HepG2 (cell line): Measurements from ENCODE around the gene MAP2K6. TPM values are rescaled to one million over a fixed set of nuclear protein-coding genes. Genes with fewer than 3 reads are reported as not detected.

Source experiments
- ATAC-seq: fragments of 200-7000 bp; cut with Tn5 transposase; 3 replicates; pipeline ENCODE4 v1.9.1; 2020; ENCODE audit warnings: mild to moderate bottlenecking, moderate library complexity
- BruUV-seq: library from RNA; stranded (reverse); fragments of 400-500 nt; replicated peaks from 2 replicates; lab custom pipeline; 2021; lab: Mats Ljungman, UMichigan
- CTCF ChIA-PET: fragments of 300-600 bp; formaldehyde crosslinking; extraction: SDS; loops from one replicate; lab custom pipeline; 2021; ENCODE audit warnings: low total read pairs, inconsistent platforms, low intra/inter-chr PET ratio; lab: Yijun Ruan, JAX
- POLR2A ChIA-PET: fragments of 350-600 bp; sonication (Branson Sonifier 250); formaldehyde crosslinking; loops from one replicate; lab custom pipeline; 2020; ENCODE audit warnings: antibody characterized with exemption, inconsistent platforms; lab: Yijun Ruan, JAX
- DNase-seq: peaks from one replicate; pipeline ENCODE4 v3.0.0-alpha.2; 2015; ENCODE audit warnings: low spot score
- FAIRE-seq: peaks from 3 replicates; lab custom pipeline; 2011; peaks lifted over from hg19 to GRCh38; lab: Jason Lieb, UNC
- H2AFZ ChIP-seq: one replicate; pipeline ENCODE4 v1.6.1; 2011; ENCODE audit warnings: low read length, inconsistent platforms
- H3K27ac ChIP-seq: fragments of 300-600 bp; 3 replicates; pipeline ENCODE4 v1.8.0; 2011; ENCODE audit warnings: mixed run types, mild to moderate bottlenecking, mixed read lengths, low read length, inconsistent platforms; ENCODE audit not compliant: insufficient read depth; ENCODE audit errors: extremely low read length
- H3K27me3 ChIP-seq, 2 experiments: fragments of 200-600 bp in 1 of 2; 2 replicates in 1 of 2; 3 replicates in 1 of 2; pipeline versions ENCODE4 v1.6.0 to v1.8.0; 2011; ENCODE audit warnings: low read length in 2 of 2, mild to moderate bottlenecking in 2 of 2, moderate library complexity in 2 of 2, inconsistent platforms in 1 of 2; ENCODE audit not compliant: insufficient read depth in 2 of 2, control insufficient read depth in 1 of 2
- H3K36me3 ChIP-seq, 2 experiments: fragments of 200-600 bp in 1 of 2; replicated peaks in 1 of 2; 2 replicates in 1 of 2; 3 replicates in 1 of 2; pipeline versions ENCODE4 v1.5.1 to v1.8.0; 2011; ENCODE audit warnings: low read length in 2 of 2, inconsistent platforms in 1 of 2; ENCODE audit not compliant: insufficient read depth in 2 of 2, control insufficient read depth in 1 of 2
- H3K4me1 ChIP-seq: 2 replicates; pipeline ENCODE4 v1.5.1; 2012; ENCODE audit warnings: low read length, inconsistent platforms; ENCODE audit not compliant: insufficient read depth
- H3K4me2 ChIP-seq: 2 replicates; pipeline ENCODE4 v1.6.0; 2011; ENCODE audit warnings: low read depth, low read length, inconsistent platforms
- H3K4me3 ChIP-seq, 3 experiments: fragments of 200-600 bp in 1 of 3; sonication (generic), shearing (Covaris generic) in 1 of 3; replicated peaks in 1 of 3; 2 replicates each; pipeline ENCODE4 v1.5.1; 2011 to 2016; ENCODE audit warnings: low read length in 3 of 3, inconsistent platforms in 2 of 3, low read depth in 2 of 3, mild to moderate bottlenecking in 2 of 3, control low read depth in 1 of 3, mixed read lengths in 1 of 3; ENCODE audit not compliant: insufficient read depth in 1 of 3
- H3K79me2 ChIP-seq: one replicate; pipeline ENCODE4 v1.6.1; 2011; ENCODE audit warnings: low read length, inconsistent platforms; ENCODE audit not compliant: insufficient read depth
- H3K9ac ChIP-seq: 2 replicates; pipeline ENCODE4 v1.6.0; 2011; ENCODE audit warnings: mild to moderate bottlenecking, low read depth, low read length, inconsistent platforms; ENCODE audit not compliant: insufficient read depth
- H3K9me3 ChIP-seq: 2 replicates; pipeline ENCODE4 v1.5.1; 2012; ENCODE audit warnings: mild to moderate bottlenecking, low read length
- H4K20me1 ChIP-seq: 2 replicates; pipeline ENCODE4 v1.6.0; 2011; ENCODE audit warnings: inconsistent platforms, mild to moderate bottlenecking, low read length, moderate library complexity; ENCODE audit not compliant: insufficient read depth
- ATF7 ChIP-seq, 2 experiments: fragments of 450-650 bp in 1 of 2; sonication (generic) in 1 of 2; formaldehyde crosslinking in 1 of 2; IDR thresholded peaks; 2 replicates each; pipeline versions ENCODE4 v1.4.0 to v1.6.1; 2016 to 2020; ENCODE audit warnings: antibody characterized with exemption in 1 of 2, mild to moderate bottlenecking in 1 of 2, missing genetic modification reagents in 1 of 2
- CHCHD3 ChIP-seq: sonication (generic); formaldehyde crosslinking; IDR thresholded peaks from 2 replicates; pipeline ENCODE4 v1.8.0; 2022; ENCODE audit warnings: mild to moderate bottlenecking, missing genetic modification reagents, moderate library complexity
- DMAP1 ChIP-seq: IDR thresholded peaks from 2 replicates; pipeline ENCODE4 v1.6.1; 2016
- FIP1L1 ChIP-seq: fragments of 200-400 bp; formaldehyde crosslinking; IDR thresholded peaks from 2 replicates; pipeline ENCODE4 v1.6.1; 2018; ENCODE audit warnings: low read depth, mild to moderate bottlenecking, low read length, moderate library complexity, borderline replicate concordance; ENCODE audit not compliant: insufficient read depth
- MBNL3 ChIP-seq: fragments of 250-450 bp; sonication (Bioruptor Pico); conservative IDR thresholded peaks from 2 replicates; pipeline ENCODE4 v1.8.0; 2022; ENCODE audit warnings: mild to moderate bottlenecking, inconsistent platforms
- NONO ChIP-seq, 2 experiments: fragments of 450-650 bp in 1 of 2; sonication (generic) in 1 of 2; formaldehyde crosslinking in 1 of 2; IDR thresholded peaks in 1 of 2; conservative IDR thresholded peaks in 1 of 2; 2 replicates each; pipeline versions ENCODE4 v1.6.1 to v1.8.0; 2017 to 2022; ENCODE audit warnings: mild to moderate bottlenecking in 1 of 2, missing genetic modification reagents in 1 of 2, moderate library complexity in 1 of 2
- PPARG ChIP-seq: conservative IDR thresholded peaks from 2 replicates; pipeline ENCODE4 v1.6.1; 2016; ENCODE audit warnings: missing biosample characterization, missing genetic modification reagents
- RARG ChIP-seq: sonication (generic); formaldehyde crosslinking; IDR thresholded peaks from 2 replicates; pipeline ENCODE4 v1.4.0; 2020; ENCODE audit warnings: low read depth, mild to moderate bottlenecking, missing genetic modification reagents
- RELA ChIP-seq: sonication (generic); formaldehyde crosslinking; IDR thresholded peaks from 2 replicates; pipeline ENCODE4 v1.4.0; 2020; ENCODE audit warnings: missing genetic modification reagents
- ZFP62 ChIP-seq: sonication (generic); formaldehyde crosslinking; IDR thresholded peaks from 2 replicates; pipeline ENCODE4 v1.4.0; 2020; ENCODE audit warnings: missing genetic modification reagents
- ZNF138 ChIP-seq: sonication (generic); formaldehyde crosslinking; IDR thresholded peaks from 2 replicates; pipeline ENCODE4 v1.5.0; 2020; ENCODE audit warnings: mild to moderate bottlenecking, low read depth, missing genetic modification reagents
- ZNF570 ChIP-seq: sonication (generic); formaldehyde crosslinking; IDR thresholded peaks from 2 replicates; pipeline ENCODE4 v1.4.0; 2020; ENCODE audit warnings: mild to moderate bottlenecking, missing genetic modification reagents, borderline replicate concordance
- ZNF605 ChIP-seq: sonication (generic); formaldehyde crosslinking; IDR thresholded peaks from 2 replicates; pipeline ENCODE4 v1.8.0; 2022; ENCODE audit warnings: mild to moderate bottlenecking, missing genetic modification reagents
- ZNF749 ChIP-seq: sonication (generic); formaldehyde crosslinking; IDR thresholded peaks from 2 replicates; pipeline ENCODE4 v1.8.0; 2022; ENCODE audit warnings: mild to moderate bottlenecking, missing genetic modification reagents, moderate library complexity, borderline replicate concordance
- WGBS: methylation state at CpG from one replicate; pipeline ENCODE4 v1.1.6; 2017; ENCODE audit warnings: low lambda C conversion rate; 5-methylcytosine and 5-hydroxymethylcytosine counted together
- in situ Hi-C: cut with HindIII; loops from 2 replicates; pipeline ENCODE4 v1.10.0; 2017; ENCODE audit warnings: low pct_unique_long_range_greater_than_20kb; ENCODE audit not compliant: extremely low pct_ligation_motif_present
- intact Hi-C: fragments of 100-400 bp; cut with micrococcal nuclease; formaldehyde crosslinking; loops from one replicate; pipeline ENCODE4 v1.10.0; 2022; ENCODE audit not compliant: unreplicated experiment
- polyA plus RNA-seq, 8 experiments: library from polyadenylated mRNA; depleted of rRNA in 3 of 8; stranded (reverse) in 7 of 8; unstranded in 1 of 8; fragments of >200 nt; fragmentation: Illumina TruSeq in 4 of 8; extraction: Trizol in 4 of 8; gene quantifications; 2 replicates each; pipeline versions ENCODE4 v1.2.1 to v1.2.3, GENCODE V29; 2011 to 2016; ENCODE audit warnings: low read depth in 4 of 8, missing spikeins in 1 of 8, mixed read lengths in 1 of 8; ENCODE audit not compliant: insufficient read depth in 1 of 8
- total RNA-seq, 5 experiments: library from RNA; depleted of rRNA; stranded (reverse); fragments of >200 nt; fragmentation: Illumina TruSeq; extraction: Trizol; gene quantifications; 2 replicates each; pipeline ENCODE4 v1.2.3, GENCODE V29; 2016; ENCODE audit warnings: low read depth in 1 of 5
- TF ChIP-seq, protein P1 (sequence below), 2 experiments: fragments of 450-650 bp in 1 of 2; sonication (generic) in 1 of 2; formaldehyde crosslinking; IDR thresholded peaks; 2 replicates each; pipeline versions ENCODE4 v1.5.0 to v1.8.0; 2020 to 2022; ENCODE audit warnings: mild to moderate bottlenecking in 1 of 2, missing genetic modification reagents in 1 of 2
- TF ChIP-seq, protein P2 (sequence below): sonication (generic); formaldehyde crosslinking; IDR thresholded peaks from 2 replicates; pipeline ENCODE4 v1.5.1; 2020; ENCODE audit warnings: mild to moderate bottlenecking, missing genetic modification reagents, borderline replicate concordance
- TF ChIP-seq, protein P3 (sequence below): sonication (generic); formaldehyde crosslinking; IDR thresholded peaks from 2 replicates; pipeline ENCODE4 v1.4.0; 2020; ENCODE audit warnings: mild to moderate bottlenecking, missing genetic modification reagents

Gene MAP2K6
- total and polyA plus RNA-seq, 2 of the 13 experiments (the other 11 are each of a cell fraction or from before 2014, with no cell fraction given), result 5.1 to 33.6 TPM

DNA sequence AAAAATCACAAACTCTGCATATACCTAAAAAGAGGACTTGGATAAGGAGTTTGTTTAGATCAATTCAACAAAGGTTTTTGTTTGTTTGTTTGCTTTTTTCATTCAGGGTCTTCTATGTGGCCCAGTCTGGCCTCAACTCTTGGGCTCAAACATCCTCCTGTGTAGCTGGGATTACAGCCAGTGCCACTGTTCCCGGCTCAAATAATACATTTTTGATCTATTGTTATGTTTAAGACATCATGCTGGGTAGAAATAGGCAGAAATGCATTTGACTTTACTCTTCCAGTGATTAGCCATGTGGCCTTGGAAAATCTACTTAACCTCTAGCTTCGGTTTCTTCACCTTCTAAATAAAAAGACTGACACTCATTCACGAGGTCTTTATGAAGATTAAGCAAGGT is 11.5 kb downstream of the MAP2K6 start (continued):
- no peak for TF ChIP-seq PPARG (CRISPR knock-in tag)
- TF ChIP-seq, protein P1, sequence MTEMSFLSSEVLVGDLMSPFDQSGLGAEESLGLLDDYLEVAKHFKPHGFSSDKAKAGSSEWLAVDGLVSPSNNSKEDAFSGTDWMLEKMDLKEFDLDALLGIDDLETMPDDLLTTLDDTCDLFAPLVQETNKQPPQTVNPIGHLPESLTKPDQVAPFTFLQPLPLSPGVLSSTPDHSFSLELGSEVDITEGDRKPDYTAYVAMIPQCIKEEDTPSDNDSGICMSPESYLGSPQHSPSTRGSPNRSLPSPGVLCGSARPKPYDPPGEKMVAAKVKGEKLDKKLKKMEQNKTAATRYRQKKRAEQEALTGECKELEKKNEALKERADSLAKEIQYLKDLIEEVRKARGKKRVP (CRISPR knock-in tag; IDR thresholded peaks at IDR 0.05), result no peak
- no peak for TF ChIP-seq MBNL3 (CRISPR knock-in tag)
- no peak for TF ChIP-seq ZFP62 (CRISPR knock-in tag)
- TF ChIP-seq NONO (IDR thresholded peaks at IDR 0.05), result no peak
- no peak for TF ChIP-seq NONO (CRISPR knock-in tag; conservative IDR thresholded peaks at IDR 0.05)
- no peak for TF ChIP-seq ATF7 (IDR thresholded peaks at IDR 0.05)
- no peak for TF ChIP-seq ATF7 (CRISPR knock-in tag; IDR thresholded peaks at IDR 0.05)
- no peak for TF ChIP-seq ZNF138
- no peak for TF ChIP-seq FIP1L1
- no peak for TF ChIP-seq DMAP1 (CRISPR knock-in tag)
- TF ChIP-seq, all 625 proteins: peak for 0

DNA sequence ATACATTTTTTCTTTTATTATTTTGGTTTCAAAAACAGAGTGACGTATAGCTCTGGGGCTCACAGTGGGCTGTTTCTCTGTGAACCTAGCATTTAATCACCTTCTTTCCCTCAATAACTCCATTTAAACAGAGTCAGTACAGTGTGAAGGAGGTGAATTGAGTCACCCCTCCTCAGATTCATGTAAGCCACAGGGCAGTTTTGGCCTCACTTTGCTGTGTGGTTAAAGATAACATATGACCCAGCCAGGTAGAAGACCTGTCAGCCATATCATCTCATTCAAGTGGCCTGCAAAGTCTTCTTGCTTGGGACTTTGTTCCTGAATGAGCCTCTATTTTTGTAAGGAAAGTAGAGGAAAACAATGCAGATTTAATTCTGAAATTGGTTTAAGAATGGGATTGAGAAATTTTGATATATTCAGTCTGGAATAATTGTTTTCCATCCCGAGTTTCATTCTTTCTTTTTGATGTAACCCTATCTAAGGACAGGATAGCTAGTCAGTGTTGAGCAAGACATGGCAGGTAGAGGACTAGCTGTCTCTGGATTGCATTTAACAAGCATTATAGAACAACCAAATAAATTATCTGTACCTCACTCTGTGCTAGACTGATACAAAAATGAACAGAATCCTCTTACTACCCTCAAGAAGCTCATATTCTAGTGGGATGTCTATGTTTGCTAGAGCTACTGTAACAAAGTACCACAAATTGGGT is 13.1 kb downstream of the MAP2K6 start:
- DNase-seq (no peak), FAIRE-seq (no peak), ATAC-seq (no peak)
- ChIA-PET CTCF (no interaction called here), POLR2A (no interaction called here)
- H3K79me2 ChIP-seq, result no peaks in the 10 kb centered on the region
- H3K9ac ChIP-seq, result no peak overlapping the region
- H2AFZ ChIP-seq, result no peak overlapping the region
- H3K36me3 ChIP-seq, result no peaks in the 10 kb centered on the region
- no peaks in the 10 kb centered on the region for H3K4me1 ChIP-seq
- H3K27me3 ChIP-seq, result no peaks in the 10 kb centered on the region
- no TSS peak for BruUV-seq
- WGBS, result 91% methylated on average over 2 of the region's 2 CpGs
- H3K4me2 ChIP-seq, result no peak overlapping the region
- no peaks in the 10 kb centered on the region for H3K9me3 ChIP-seq
- in situ Hi-C loops (no loop called here), intact Hi-C loops (no loop called here)
- H4K20me1 ChIP-seq, result no peaks in the 10 kb centered on the region
- no peak overlapping the region for H3K27ac ChIP-seq
- H3K4me3 ChIP-seq, result no peak overlapping the region
- TF ChIP-seq ZNF749 (CRISPR knock-in tag) (no peak), CHCHD3 (CRISPR knock-in tag) (no peak), RARG (CRISPR knock-in tag) (no peak), ZNF570 (no peak), RELA (no peak), ZNF605 (no peak)
- TF ChIP-seq, protein P2, sequence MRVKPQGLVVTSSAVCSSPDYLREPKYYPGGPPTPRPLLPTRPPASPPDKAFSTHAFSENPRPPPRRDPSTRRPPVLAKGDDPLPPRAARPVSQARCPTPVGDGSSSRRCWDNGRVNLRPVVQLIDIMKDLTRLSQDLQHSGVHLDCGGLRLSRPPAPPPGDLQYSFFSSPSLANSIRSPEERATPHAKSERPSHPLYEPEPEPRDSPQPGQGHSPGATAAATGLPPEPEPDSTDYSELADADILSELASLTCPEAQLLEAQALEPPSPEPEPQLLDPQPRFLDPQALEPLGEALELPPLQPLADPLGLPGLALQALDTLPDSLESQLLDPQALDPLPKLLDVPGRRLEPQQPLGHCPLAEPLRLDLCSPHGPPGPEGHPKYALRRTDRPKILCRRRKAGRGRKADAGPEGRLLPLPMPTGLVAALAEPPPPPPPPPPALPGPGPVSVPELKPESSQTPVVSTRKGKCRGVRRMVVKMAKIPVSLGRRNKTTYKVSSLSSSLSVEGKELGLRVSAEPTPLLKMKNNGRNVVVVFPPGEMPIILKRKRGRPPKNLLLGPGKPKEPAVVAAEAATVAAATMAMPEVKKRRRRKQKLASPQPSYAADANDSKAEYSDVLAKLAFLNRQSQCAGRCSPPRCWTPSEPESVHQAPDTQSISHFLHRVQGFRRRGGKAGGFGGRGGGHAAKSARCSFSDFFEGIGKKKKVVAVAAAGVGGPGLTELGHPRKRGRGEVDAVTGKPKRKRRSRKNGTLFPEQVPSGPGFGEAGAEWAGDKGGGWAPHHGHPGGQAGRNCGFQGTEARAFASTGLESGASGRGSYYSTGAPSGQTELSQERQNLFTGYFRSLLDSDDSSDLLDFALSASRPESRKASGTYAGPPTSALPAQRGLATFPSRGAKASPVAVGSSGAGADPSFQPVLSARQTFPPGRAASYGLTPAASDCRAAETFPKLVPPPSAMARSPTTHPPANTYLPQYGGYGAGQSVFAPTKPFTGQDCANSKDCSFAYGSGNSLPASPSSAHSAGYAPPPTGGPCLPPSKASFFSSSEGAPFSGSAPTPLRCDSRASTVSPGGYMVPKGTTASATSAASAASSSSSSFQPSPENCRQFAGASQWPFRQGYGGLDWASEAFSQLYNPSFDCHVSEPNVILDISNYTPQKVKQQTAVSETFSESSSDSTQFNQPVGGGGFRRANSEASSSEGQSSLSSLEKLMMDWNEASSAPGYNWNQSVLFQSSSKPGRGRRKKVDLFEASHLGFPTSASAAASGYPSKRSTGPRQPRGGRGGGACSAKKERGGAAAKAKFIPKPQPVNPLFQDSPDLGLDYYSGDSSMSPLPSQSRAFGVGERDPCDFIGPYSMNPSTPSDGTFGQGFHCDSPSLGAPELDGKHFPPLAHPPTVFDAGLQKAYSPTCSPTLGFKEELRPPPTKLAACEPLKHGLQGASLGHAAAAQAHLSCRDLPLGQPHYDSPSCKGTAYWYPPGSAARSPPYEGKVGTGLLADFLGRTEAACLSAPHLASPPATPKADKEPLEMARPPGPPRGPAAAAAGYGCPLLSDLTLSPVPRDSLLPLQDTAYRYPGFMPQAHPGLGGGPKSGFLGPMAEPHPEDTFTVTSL, result no peak
- TF ChIP-seq, protein P3, sequence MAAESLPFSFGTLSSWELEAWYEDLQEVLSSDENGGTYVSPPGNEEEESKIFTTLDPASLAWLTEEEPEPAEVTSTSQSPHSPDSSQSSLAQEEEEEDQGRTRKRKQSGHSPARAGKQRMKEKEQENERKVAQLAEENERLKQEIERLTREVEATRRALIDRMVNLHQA (CRISPR knock-in tag), result no peak
